ENCODE measurements around the gene CRMP1.
"Not testable (repeated sequence)": the region's sequence is repeated elsewhere in the genome, so short reads cannot be mapped to it uniquely, and the experiment has no call there.

The CRMP1 gene

DNA sequence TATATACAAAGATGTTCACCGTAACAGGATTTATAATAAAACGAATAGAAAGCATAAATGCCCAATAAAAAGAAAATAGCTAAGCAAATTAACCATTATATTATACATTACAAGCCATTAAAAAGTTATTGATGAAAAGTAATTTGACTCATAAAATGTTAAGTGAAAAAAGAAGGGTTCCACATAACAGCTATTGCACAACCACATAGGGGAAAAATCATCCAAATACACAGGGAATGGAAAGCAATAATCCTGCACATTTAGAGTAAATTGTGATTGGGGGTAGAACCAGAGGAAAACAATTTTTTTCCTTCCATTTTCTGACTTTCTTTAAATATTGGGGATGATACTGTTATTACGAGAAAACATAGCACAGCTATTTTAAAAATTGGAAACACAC is 38.0 kb downstream of the CRMP1 start:
- DNase-seq (ENCODE audit: low spot score) = no peak

DNA sequence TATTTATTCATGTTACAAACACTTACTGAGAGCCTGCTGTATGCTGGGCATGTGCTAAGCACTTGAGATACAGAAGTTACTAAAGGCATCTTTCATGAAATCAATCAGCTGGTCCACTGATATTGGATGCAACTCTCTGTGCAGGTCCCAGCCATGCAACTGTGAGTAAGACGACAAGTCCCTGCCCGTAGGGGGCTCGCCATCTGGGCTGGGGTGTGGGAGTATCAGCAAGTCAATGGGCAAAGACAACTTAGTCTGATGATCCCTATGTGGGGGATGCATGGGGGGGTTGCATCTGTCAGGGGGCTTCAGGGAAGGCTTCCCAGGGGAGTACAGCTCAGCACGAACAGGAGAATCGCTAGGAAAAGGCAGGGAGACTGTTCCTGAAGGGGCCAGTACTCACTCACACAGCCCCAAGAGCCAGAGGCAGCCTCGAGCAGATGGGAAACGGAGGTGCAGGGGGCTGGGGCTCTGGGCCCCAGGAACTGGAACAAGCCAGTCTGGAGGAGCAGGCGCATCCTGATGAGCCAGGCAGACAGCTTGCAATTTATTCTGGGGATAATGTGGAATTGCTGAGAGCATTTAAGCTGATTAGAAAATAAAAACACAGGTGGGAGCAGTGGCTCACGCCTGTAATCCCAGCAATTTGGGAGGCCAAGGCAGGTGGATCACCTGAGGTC is 40.2 kb downstream of the CRMP1 start:
- DNase-seq (ENCODE audit: low spot score) = no peak

DNA sequence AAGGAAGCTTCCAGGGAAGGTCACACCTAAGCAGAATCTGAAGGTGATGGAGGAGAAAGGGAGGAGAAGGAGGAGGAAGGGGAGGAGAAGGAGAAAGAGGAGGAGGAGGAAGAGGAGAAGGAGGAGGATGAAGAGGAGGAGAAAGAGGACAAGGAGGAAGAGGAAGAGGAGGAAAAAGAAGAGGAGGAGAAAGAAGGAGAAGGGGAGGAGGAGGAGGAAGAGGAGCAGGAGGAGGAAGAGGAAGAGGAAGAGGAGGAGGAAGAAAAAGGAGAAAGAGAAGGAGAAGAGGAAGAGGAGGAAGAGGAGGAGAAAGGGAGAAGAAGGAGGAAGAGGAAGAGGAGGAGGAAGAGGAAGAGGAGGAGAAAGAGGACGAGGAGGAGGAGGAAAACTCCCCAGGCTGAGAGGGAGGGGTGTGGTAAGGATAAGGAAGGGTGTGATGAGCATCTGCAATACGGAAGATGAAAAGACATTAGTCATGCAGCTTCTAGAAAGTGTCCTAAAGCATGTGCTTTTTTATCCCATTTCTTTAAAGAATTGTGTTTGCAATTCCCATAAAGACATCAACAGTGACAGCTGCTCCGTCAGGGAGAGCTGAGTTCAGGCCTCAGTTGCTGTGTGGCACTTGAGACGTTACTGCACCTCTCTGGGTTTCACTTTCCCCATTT is 41.1 kb downstream of the CRMP1 start:
- no peak for DNase-seq (ENCODE audit: low spot score)

DNA sequence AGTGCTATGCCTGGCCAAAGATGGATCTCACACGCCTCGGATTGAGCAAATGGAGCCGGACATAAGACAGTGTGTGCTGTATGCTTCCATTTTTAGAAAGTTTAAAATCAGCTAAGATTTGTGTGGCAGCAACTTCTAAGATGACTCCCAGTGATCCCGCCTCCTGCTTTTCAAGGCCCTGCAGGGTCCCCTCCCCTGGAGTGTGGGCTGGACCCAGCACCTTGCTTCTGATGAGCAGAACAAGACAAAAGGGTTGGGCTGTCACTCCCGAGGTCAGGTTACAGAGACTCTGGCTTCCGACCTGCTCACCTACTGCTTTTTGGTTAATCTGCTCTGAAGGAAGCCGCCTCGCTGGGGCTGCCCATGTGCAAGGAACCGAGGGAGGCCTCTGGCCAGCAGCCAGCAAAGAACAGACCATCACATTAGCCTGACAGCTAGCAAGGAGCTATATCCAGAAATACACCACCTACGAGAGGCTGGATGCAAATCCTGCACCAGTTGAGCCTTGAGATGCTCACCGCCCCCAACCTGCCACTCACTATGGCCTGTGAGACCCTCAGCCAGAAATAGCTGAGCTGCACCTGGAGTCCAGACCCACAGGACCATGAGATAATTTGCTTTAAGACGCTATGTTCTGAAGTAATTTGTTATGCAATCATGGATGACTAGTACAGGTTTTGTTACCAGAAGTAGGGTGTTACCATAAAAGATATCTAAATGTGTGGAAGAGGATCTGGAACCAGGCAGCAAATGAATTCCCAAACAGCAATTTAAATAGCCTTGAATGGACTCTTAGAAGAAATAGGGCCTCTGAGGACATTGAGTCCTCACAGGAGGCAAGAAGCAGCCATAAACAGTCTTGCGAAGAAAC is 47.6 kb downstream of the CRMP1 start:
- no peak for DNase-seq (ENCODE audit: low spot score)

- no peak for DNase-seq (ENCODE audit: low spot score)
Observed at GRCh38 chr4:5843573-5844530, 49.0 kb downstream of the CRMP1 start.

GRCh38 chr4:5842456-5842855 is 50.4 kb downstream of the CRMP1 start:
- DNase-seq (ENCODE audit: low spot score) = no peak

- no peak for DNase-seq (ENCODE audit: low spot score)
Observed at GRCh38 chr4:5839751-5840674, 52.9 kb downstream of the CRMP1 start.

- DNase-seq (ENCODE audit: low spot score) = no peak
Observed at GRCh38 chr4:5839332-5839731, 53.6 kb downstream of the CRMP1 start.

GRCh38 chr4:5837483-5837882 is 55.4 kb downstream of the CRMP1 start:
- DNase-seq (ENCODE audit: low spot score) = not testable (repeated sequence)

DNA sequence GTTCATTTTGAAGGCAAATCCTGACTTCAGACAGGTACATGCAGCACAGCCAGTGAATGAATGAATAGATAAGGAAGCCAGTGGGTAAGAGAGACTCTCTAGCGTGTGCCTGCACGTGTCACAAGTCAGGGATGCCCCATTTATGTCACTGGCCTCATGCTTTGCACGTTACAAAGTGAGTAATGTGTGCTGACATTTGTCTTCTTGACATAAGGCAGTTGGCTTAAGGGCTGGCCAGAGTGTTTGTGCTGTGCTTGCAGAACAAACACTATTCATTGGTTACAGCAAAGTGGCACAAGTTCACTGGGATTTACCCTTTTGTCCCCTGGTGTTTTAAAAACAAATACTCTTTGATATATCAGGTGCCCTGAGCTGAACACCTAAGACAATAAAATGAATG is 55.9 kb downstream of the CRMP1 start:
- DNase-seq (ENCODE audit: low spot score) = no peak

GRCh38 chr4:5828005-5828391 is 64.9 kb downstream of the CRMP1 start:
- DNase-seq (ENCODE audit: low spot score) = no peak

DNA sequence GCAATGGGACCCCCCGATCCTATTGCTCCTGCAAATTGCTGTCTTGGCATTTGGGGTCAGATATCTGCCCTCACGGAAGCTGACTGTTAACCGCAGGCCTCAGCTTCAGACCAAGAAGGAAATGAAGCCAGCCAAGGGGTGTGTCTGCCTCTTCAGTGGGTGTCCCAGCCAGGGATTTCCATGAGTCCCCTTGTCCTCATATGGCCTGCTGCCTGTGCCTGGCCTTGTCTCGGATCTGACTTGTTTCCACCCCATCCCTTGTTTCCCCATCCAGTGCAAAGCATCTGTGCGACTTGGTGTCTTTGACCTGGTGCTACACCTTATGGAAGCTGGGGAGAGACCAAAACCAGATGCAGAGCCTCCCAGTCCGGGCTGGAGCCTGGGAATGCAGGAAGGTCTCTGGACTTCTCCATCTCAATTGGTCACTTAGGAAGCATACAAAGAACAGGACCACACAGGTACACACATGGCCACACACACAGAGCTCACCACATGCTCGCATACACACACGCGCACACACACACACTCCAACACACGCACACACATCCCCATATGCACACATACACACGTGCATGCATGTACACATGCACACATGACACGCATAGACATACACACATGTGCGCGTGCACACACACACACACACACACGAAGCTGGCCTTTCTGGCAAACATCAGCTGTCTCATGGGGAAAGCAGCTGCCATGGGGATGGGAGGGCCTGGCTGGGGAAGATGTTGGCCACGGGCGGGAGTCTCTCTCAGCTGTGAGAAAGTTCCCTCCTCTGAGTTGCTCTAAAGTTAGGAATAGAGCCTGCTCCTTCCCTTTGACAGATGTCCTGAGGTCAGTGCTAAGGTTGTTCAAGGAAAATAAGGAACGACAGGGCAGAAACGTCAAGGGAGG is 65.5 kb downstream of the CRMP1 start:
- DNase-seq (ENCODE audit: low spot score) = no peak

- no peak for DNase-seq (ENCODE audit: low spot score)
Observed at GRCh38 chr4:5826437-5827107, 66.3 kb downstream of the CRMP1 start.

DNA sequence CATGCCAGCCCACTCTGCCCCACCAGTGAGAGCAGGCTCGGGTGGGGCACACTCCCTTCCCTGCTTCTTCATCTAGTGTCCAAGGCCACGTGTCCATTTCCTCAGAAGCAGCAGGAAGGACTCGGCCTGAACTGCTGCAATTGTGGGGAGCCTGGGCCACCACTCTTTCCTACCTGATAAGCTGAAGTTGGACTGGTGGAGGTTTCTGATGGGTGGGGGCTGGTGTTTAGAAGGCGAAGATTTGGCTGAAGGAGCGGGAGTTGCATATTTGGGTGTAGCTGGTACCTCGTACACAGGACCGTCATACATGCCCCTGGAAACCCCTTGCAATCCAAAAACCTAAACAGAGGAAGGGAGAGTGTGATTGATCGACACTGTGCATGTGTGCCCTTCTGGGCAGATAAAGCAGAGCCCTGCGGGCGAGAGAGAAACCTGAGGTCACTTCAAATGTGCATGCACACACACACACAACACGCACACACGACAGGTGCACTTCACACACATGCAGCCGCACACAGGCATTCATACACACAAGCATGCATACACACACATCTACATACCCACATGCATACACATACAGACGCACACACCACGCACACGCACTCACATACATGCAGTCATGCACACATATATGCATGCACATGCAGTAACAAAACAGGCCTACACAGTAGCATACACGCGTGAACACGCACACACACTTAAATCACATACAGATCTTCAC is 67.4 kb downstream of the CRMP1 start:
- no peak for DNase-seq (ENCODE audit: low spot score)

- DNase-seq (ENCODE audit: low spot score) = peak; percentile 47
Observed at GRCh38 chr4:5824635-5825034, 68.3 kb downstream of the CRMP1 start.

GRCh38 chr4:5824227-5824626 is 68.7 kb downstream of the CRMP1 start:
- no peak for DNase-seq (ENCODE audit: low spot score)

DNA sequence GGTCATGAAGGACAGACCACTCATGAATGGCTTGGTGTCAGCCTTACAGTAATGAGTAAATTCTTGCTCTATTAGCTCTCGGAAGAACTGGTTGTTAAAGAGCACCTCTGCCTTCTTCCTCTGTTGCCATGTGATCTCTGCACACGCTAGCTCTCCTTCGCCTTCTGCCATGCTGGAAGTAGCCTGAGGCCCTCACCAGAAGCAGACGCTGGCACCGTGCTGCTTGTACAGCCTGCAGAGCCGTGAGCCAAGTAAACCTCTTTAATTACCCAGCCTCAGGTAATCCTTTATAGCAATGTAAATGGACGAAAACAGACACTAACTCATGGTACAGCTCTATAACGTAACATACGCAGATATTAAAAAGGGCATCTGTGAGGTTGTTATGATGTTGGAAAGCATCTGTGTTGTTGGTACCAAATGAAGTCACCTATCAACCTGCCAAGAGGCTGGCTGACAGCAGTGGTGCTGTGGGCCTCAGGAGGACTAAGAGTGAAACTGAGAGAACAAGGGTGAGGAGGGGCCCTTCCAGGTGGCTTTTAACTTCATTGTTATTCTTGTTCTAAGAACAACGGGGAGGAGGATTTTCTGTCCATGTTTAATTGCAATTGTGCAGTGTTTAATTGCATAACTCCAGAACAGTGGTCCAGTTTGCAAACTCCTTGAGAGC is 69.2 kb downstream of the CRMP1 start:
- no peak for DNase-seq (ENCODE audit: low spot score)

DNA sequence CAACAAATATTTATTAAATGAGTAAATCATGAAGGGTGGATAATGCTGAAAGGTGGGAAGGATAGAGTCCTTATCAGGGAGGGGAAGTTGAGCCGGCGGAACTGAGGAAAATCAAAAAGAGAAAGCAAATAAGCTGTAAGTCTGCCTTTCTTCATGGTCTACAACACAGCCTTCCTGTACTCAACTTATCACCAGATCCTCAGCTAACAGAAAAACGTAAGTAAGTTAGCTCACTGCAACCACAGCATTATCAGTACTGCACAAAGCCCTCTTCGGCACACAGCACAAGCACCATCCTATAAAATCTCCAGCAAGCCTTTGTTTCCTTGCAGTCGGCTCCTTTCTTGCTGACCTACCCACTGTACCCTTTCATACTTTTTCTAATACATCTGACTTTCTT is 70.3 kb downstream of the CRMP1 start:
- DNase-seq (ENCODE audit: low spot score) = no peak
